Neural progenitor cell (in vitro differentiated cells): ENCODE data around the gene RBM10.

Experiments
- EZH2 ChIP-seq: fragments of 200-600 bp; sonication (generic); IDR thresholded peaks from 2 replicates; pipeline ENCODE4 v1.6.1; 2017; ENCODE audit warnings: antibody characterized with exemption, mild to moderate bottlenecking, moderate library complexity
- EZH2phosphoT487 ChIP-seq: fragments of 200-600 bp; sonication (generic); IDR thresholded peaks from 2 replicates; pipeline ENCODE4 v1.6.1; 2017; ENCODE audit warnings: antibody characterized with exemption
- TF ChIP-seq, protein P1 (sequence below): fragments of 200-600 bp; sonication (generic); IDR thresholded peaks from 2 replicates; pipeline ENCODE4 v1.5.1; 2017; ENCODE audit warnings: antibody characterized with exemption, mild to moderate bottlenecking

DNA sequence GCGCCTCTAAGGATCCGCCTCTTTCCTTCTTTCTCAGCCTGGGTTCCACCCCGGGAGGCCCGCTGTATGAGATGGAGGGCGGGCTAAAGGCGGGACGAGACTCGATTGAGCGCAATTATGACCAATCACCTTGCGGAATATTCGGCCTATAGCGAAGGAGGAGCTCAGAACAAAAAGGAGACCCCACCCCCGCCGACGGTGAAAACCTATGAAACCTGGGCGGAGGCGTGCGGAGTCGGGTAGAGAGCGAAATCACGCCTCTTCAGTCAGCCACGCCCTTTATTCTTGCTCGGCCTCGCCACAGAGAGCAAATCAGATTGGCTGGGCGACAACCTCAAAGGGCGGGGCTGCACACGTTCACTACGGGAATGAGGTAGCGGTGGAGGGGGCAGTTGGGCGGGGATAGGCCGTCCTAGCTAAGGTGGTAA lies 72.8 kb downstream of the RBM10 start:
- TF ChIP-seq, protein P1, sequence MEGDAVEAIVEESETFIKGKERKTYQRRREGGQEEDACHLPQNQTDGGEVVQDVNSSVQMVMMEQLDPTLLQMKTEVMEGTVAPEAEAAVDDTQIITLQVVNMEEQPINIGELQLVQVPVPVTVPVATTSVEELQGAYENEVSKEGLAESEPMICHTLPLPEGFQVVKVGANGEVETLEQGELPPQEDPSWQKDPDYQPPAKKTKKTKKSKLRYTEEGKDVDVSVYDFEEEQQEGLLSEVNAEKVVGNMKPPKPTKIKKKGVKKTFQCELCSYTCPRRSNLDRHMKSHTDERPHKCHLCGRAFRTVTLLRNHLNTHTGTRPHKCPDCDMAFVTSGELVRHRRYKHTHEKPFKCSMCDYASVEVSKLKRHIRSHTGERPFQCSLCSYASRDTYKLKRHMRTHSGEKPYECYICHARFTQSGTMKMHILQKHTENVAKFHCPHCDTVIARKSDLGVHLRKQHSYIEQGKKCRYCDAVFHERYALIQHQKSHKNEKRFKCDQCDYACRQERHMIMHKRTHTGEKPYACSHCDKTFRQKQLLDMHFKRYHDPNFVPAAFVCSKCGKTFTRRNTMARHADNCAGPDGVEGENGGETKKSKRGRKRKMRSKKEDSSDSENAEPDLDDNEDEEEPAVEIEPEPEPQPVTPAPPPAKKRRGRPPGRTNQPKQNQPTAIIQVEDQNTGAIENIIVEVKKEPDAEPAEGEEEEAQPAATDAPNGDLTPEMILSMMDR: no peak
- TF ChIP-seq EZH2phosphoT487 (no peak), EZH2 (no peak)
